Activated naive CD4-positive, alpha-beta T cell treated with anti-CD3 and anti-CD28 coated beads, Interleukin-2, amount 50 U/mL, for 72 hours (primary cell): Measurements from ENCODE around the gene TTC21A. TPM values are rescaled to one million over a fixed set of nuclear protein-coding genes. Genes with fewer than 3 reads are reported as not detected.

ENCODE experiments used
- ATAC-seq, 2 donors: fragments of 150-1000 bp; cut with Tn5 transposase; 2 replicates each; pipeline ENCODE4 v1.10.0; 2021; ENCODE audit warnings: mild to moderate bottlenecking in 2 of 2, moderate library complexity in 2 of 2
- DNase-seq, 2 donors: peaks; one replicate each; pipeline ENCODE4 v3.0.0; 2021 to 2022; ENCODE audit warnings: low spot score in 2 of 2
- H3K27ac Mint-ChIP-seq, 2 donors: one replicate each; pipeline ENCODE4 v1.8.0; 2022; ENCODE audit warnings: mild to moderate bottlenecking in 2 of 2, mixed read lengths in 2 of 2
- H3K36me3 Mint-ChIP-seq, 2 donors: one replicate each; pipeline ENCODE4 v1.8.0; 2022; ENCODE audit warnings: mixed read lengths in 2 of 2
- H3K9me3 Mint-ChIP-seq, 2 donors: one replicate each; pipeline ENCODE4 v1.8.0; 2022; ENCODE audit warnings: mixed read lengths in 2 of 2
- total RNA-seq, 2 donors: library from RNA; stranded (reverse); gene quantifications; one replicate each; pipeline ENCODE4 v1.2.3, GENCODE V29; 2022

Gene TTC21A
- total RNA-seq, 2 donors from 2014 or later: 1.6 to 2.5 TPM

DNA sequence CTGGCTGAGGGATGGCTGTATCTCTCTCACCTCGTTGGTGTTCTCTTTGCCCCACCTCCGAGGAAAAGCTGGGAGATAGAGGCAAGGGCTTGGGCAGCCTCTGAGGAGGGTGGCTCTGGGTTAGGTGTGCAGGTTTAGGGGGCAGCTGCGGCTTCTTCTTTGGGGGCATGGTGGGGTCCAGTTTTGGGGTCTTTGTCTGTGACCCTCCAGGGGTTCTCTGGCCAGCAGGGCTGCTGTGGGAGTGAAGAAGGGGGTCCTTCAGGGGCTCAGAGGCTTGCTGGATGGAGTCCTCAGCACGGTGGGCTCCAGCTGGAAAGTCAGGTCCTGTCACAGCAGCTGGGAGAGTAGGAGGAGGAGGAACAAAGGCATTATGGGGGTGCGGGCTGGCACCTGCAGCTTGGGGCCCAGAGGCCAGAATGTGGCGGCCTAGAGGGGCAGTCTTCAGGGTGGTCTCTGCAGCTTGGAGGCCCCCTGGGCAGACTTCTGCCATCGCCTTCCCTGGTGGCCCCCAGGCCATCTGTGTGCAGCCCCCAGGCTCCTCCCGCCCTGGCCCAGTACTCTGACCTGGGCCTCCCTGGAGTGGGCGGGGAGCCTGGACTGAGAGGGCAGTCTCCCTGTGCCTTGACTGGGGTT is 78.0 kb downstream of the TTC21A start:
- Mint-ChIP-seq H3K9me3 (no peaks in the 10 kb centered on the region), H3K27ac (no peak overlapping the region), H3K36me3 (no peaks in the 10 kb centered on the region)
- ATAC-seq (no peak), DNase-seq (peak in 1 of 2 donors; percentile 42)

DNA sequence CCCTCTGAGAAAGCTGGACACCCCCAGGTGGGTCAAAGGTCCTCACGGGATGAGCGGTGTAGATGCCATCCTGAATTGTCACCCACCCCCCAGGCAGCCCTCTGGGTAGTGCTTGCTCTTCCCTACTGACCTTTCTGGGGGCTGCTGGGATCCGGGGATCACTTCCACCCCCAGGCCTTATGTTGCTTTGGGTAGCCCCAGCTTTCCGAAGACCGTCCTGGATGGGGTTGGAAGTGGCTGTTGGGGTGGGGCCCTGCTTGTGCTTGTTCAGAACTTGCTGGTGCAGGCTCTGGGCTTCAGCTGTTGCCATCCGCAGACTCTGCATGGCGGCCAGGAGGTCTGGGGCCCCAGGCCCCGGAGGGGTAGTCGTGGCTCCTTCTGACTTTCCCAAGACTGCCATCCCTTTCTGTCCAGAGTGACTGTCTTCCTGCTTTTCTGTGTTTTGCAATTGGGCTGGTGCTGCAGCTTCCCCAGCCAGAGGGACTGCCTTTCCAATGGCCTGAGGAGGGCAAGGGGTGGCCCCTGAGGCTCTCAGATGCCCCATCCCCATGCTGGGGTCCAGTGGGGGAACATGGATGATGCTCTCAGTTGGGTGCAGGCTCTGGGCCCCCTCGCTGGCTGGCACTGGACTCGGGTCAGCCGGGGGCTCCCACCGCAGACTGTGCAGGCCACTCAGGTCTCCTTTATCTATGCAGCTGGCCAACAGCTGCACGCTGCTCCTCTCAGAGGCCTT is 78.6 kb downstream of the TTC21A start:
- no peaks in the 10 kb centered on the region for H3K36me3 Mint-ChIP-seq
- no peaks in the 10 kb centered on the region for H3K9me3 Mint-ChIP-seq
- peak overlapping the region in 1 of 2 donors; percentile 57 for H3K27ac Mint-ChIP-seq
- peak in 1 of 2 donors; percentile 49 for DNase-seq
- no peak for ATAC-seq

DNA sequence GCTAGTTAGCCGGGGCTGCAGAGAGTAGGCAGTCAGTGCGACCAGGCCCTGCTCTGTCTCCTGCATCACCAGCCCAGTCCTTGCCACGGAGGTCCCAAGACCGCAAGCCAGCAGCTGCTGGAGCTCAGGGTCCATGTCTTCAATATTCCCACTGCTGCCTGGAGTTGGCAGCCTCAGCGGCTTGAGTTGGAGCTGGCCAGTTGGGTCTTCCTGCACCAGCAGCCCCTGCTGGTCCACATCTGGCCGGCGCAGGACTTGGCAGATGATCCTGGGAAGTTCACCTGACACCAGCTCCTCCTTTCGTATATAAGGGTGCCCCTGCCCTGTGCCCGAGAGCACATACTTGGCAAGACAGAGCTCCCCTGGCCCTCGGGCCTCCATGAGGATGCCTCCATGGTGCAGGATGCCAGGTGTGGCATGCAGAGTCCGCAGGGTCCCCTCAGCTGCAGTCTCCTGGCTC is 79.2 kb downstream of the TTC21A start:
- H3K27ac Mint-ChIP-seq: peak overlapping the region in 1 of 2 donors; percentile 57
- DNase-seq: peak in 1 of 2 donors; percentile 52
- H3K9me3 Mint-ChIP-seq: no peaks in the 10 kb centered on the region
- ATAC-seq: no peak
- H3K36me3 Mint-ChIP-seq: no peaks in the 10 kb centered on the region

DNA sequence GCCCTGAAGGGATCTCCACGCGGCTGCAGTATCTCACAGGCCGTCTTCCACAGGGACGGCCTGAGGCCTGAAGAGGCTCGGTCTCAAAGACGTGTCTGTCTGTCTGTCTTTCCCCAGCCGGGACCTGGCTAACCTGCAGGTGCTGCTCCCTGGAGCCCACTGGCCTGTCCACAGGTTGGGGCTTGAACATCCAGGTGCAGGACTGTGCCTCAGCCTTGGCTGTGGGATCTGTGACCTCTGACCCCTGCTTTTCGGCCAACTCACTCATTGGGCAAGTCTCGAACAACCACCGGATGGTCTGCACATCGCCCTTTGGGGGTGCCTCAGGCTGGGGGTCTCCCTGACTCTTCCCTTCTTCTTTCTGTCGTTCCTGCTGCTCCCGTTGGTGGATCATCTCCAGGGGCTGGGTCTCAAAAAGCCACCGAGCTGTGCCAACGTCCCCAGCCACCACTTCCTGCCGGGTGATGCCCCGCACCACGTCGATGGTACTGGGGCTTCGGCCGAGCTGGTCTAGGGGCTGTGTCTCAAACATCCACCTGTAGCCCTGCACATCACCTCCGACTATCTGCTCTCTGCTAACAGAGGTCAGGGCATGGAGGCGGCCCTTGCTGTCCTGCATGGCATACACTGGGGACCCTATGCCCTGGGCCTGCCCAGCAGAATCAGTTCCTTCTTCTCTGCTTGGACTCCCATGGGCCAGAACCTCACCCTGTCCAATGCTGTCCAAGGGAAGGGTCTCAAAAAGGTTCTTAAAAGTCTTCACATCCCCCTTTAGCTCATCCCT is 80.1 kb downstream of the TTC21A start:
- Mint-ChIP-seq H3K9me3 (no peaks in the 10 kb centered on the region), H3K27ac (peak overlapping the region in 1 of 2 donors; percentile 76), H3K36me3 (no peaks in the 10 kb centered on the region)
- ATAC-seq: no peak
- peak in 1 of 2 donors; percentile 41 for DNase-seq

Other genes starting within 250 kb of the TTC21A start
- gene SCN11A, start 55.7 kb upstream of the TTC21A start, total RNA-seq: under 1 TPM; 0.09 to 0.21 TPM
- 10 to 100 TPM; 39.2 to 51.8 TPM for gene WDR48, start 55.7 kb upstream of the TTC21A start, total RNA-seq
- 10 to 100 TPM; 19.0 to 22.7 TPM for gene GORASP1, start 53 bp upstream of the TTC21A start, total RNA-seq
- gene CSRNP1, start 45.9 kb downstream of the TTC21A start, total RNA-seq: 10 to 100 TPM; 72.9 to 87.1 TPM
- 1 to 10 TPM in 1 of 2 donors, under 1 TPM in 1; 0.14 to 4.1 TPM for gene XIRP1, start 84.9 kb downstream of the TTC21A start, total RNA-seq
- gene CX3CR1, start 172.4 kb downstream of the TTC21A start, total RNA-seq: under 1 TPM; 0.23 to 0.25 TPM
- under 1 TPM; 0.36 to 0.53 TPM for gene CCR8, start 222.0 kb downstream of the TTC21A start, total RNA-seq